Liver (tissue), 9 donors: ENCODE results near the gene NUDT9. TPM values are rescaled to one million over a fixed set of nuclear protein-coding genes. Genes with fewer than 3 reads are reported as not detected.

Source experiments
- DNase-seq: peaks from one replicate; pipeline ENCODE4 v3.0.0-alpha.2; 2017; ENCODE audit warnings: low spot score
- H3K27ac ChIP-seq, 2 donors: one replicate each; pipeline ENCODE4 v1.7.0; 2013; ENCODE audit warnings: inconsistent platforms in 2 of 2, low read length in 2 of 2, control low read depth in 1 of 2, low read depth in 1 of 2, mild to moderate bottlenecking in 1 of 2
- H3K27me3 ChIP-seq, 4 donors: one replicate each; pipeline versions ENCODE4 v1.6.1 to v1.7.0; 2013; ENCODE audit warnings: low read length in 3 of 4, inconsistent platforms in 1 of 4, mild to moderate bottlenecking in 1 of 4, moderate library complexity in 1 of 4; ENCODE audit not compliant: control insufficient read depth in 4 of 4, insufficient read depth in 4 of 4
- H3K36me3 ChIP-seq, 4 donors: one replicate each; pipeline versions ENCODE4 v1.6.1 to v1.7.0; 2013; ENCODE audit warnings: low read length in 3 of 4, mild to moderate bottlenecking in 3 of 4, low read depth in 1 of 4, moderate library complexity in 1 of 4; ENCODE audit not compliant: control insufficient read depth in 4 of 4, insufficient read depth in 3 of 4
- H3K4me1 ChIP-seq, 4 donors: one replicate each; pipeline versions ENCODE4 v1.6.1 to v1.7.0; 2013; ENCODE audit warnings: low read length in 3 of 4, mild to moderate bottlenecking in 3 of 4, moderate library complexity in 1 of 4; ENCODE audit not compliant: control insufficient read depth in 4 of 4, insufficient read depth in 4 of 4
- H3K4me3 ChIP-seq, 3 donors: one replicate each; pipeline versions ENCODE4 v1.6.1 to v1.7.0; 2013; ENCODE audit warnings: low read length in 3 of 3, control low read depth in 1 of 3, low read depth in 1 of 3, mild to moderate bottlenecking in 1 of 3
- H3K9ac ChIP-seq, 2 donors: one replicate each; pipeline ENCODE4 v1.7.0; 2013; ENCODE audit warnings: low read length in 2 of 2, mild to moderate bottlenecking in 2 of 2, moderate library complexity in 2 of 2, control low read depth in 1 of 2, low read depth in 1 of 2
- H3K9me3 ChIP-seq, 4 donors: one replicate each; pipeline versions ENCODE4 v1.6.1 to v1.7.0; 2013; ENCODE audit warnings: low read length in 3 of 4; ENCODE audit not compliant: control insufficient read depth in 4 of 4
- ATF3 ChIP-seq: IDR thresholded peaks from 2 replicates; pipeline ENCODE4 v1.6.1; 2016; ENCODE audit warnings: antibody characterized with exemption
- EGR1 ChIP-seq, 2 donors: IDR thresholded peaks; 2 replicates each; pipeline ENCODE4 v1.6.1; 2016 to 2018; ENCODE audit warnings: antibody characterized with exemption in 2 of 2, low read depth in 2 of 2
- FOXA1 ChIP-seq: IDR thresholded peaks from 2 replicates; pipeline ENCODE4 v1.6.1; 2016; ENCODE audit warnings: antibody characterized with exemption
- FOXA2 ChIP-seq: IDR thresholded peaks from 2 replicates; pipeline ENCODE4 v1.6.1; 2016; ENCODE audit warnings: antibody characterized with exemption
- GABPA ChIP-seq, 2 donors: IDR thresholded peaks in 1 of 2; conservative IDR thresholded peaks in 1 of 2; 2 replicates each; pipeline ENCODE4 v1.6.1; 2016; ENCODE audit warnings: antibody characterized with exemption in 2 of 2, mild to moderate bottlenecking in 1 of 2, moderate library complexity in 1 of 2
- HNF4A ChIP-seq, 2 donors: conservative IDR thresholded peaks; 2 replicates each; pipeline ENCODE4 v1.6.1; 2016; ENCODE audit warnings: antibody characterized with exemption in 2 of 2, mild to moderate bottlenecking in 2 of 2
- HNF4G ChIP-seq: IDR thresholded peaks from 2 replicates; pipeline ENCODE4 v1.6.1; 2016; ENCODE audit warnings: antibody characterized with exemption
- JUND ChIP-seq, 2 donors: IDR thresholded peaks; 2 replicates each; pipeline ENCODE4 v1.6.1; 2016; ENCODE audit warnings: antibody characterized with exemption in 2 of 2
- MAX ChIP-seq: IDR thresholded peaks from 2 replicates; pipeline ENCODE4 v1.6.1; 2016; ENCODE audit warnings: antibody characterized with exemption
- NR2F2 ChIP-seq: IDR thresholded peaks from 2 replicates; pipeline ENCODE4 v1.6.1; 2016; ENCODE audit warnings: antibody characterized with exemption
- RAD21 ChIP-seq, 2 donors: IDR thresholded peaks; 2 replicates each; pipeline ENCODE4 v1.6.1; 2016; ENCODE audit warnings: antibody characterized with exemption in 2 of 2, mild to moderate bottlenecking in 2 of 2
- REST ChIP-seq: IDR thresholded peaks from 2 replicates; pipeline ENCODE4 v1.6.1; 2016; ENCODE audit warnings: antibody characterized with exemption, mild to moderate bottlenecking
- RXRA ChIP-seq, 2 donors: IDR thresholded peaks; 2 replicates each; pipeline ENCODE4 v1.6.1; 2017 to 2018; ENCODE audit warnings: antibody characterized with exemption in 2 of 2, mild to moderate bottlenecking in 1 of 2
- TAF1 ChIP-seq: conservative IDR thresholded peaks from 2 replicates; pipeline ENCODE4 v1.6.1; 2016; ENCODE audit warnings: antibody characterized with exemption, mild to moderate bottlenecking
- YY1 ChIP-seq: IDR thresholded peaks from 2 replicates; pipeline ENCODE4 v1.6.1; 2016; ENCODE audit warnings: antibody characterized with exemption, mild to moderate bottlenecking
- ZBTB33 ChIP-seq: IDR thresholded peaks from 2 replicates; pipeline ENCODE4 v1.6.1; 2016; ENCODE audit warnings: antibody characterized with exemption
- WGBS: extraction: QIAGEN DNeasy Blood & Tissue Kit; methylation state at CpG from one replicate; pipeline ENCODE4 v1.1.7; 2013; 5-methylcytosine and 5-hydroxymethylcytosine counted together
- polyA plus RNA-seq, 2 donors: library from polyadenylated mRNA; stranded (reverse) in 1 of 2; unstranded in 1 of 2; fragments of 200-250 nt in 1 of 2; fragments of >200 nt in 1 of 2; fragmentation: Nextera tagmentation in 1 of 2; extraction: Ambion mirVana in 1 of 2; gene quantifications; one replicate each; pipeline versions ENCODE4 v1.2.1 to v1.2.3, GENCODE V29; 2013 to 2015
- total RNA-seq, 2 donors: library from RNA; depleted of rRNA; stranded (reverse); fragments of >200 nt; gene quantifications; one replicate each; pipeline ENCODE4 v1.2.3, GENCODE V29; 2014
- TF ChIP-seq, protein P1 (sequence below): fragments of 150-350 bp; IDR thresholded peaks from 2 replicates; pipeline ENCODE4 v1.5.1; 2017; ENCODE audit warnings: improper control_type of control experiment, low read depth, low read length; ENCODE audit not compliant: missing input control
- donor health status: healthy.
- donor health status: healthy.
- donor health status: healthy.
- donor health status: healthy.
- donor health status: healthy.

The NUDT9 gene
- total and polyA plus RNA-seq, 4 donors, result 9.2 to 37.3 (median 26.9) TPM

GRCh38 chr4:87465739-87466366, 43.5 kb downstream of the NUDT9 start:
- 40% methylated on average over 7 of the region's 7 CpGs for WGBS
- TF ChIP-seq, protein P1, sequence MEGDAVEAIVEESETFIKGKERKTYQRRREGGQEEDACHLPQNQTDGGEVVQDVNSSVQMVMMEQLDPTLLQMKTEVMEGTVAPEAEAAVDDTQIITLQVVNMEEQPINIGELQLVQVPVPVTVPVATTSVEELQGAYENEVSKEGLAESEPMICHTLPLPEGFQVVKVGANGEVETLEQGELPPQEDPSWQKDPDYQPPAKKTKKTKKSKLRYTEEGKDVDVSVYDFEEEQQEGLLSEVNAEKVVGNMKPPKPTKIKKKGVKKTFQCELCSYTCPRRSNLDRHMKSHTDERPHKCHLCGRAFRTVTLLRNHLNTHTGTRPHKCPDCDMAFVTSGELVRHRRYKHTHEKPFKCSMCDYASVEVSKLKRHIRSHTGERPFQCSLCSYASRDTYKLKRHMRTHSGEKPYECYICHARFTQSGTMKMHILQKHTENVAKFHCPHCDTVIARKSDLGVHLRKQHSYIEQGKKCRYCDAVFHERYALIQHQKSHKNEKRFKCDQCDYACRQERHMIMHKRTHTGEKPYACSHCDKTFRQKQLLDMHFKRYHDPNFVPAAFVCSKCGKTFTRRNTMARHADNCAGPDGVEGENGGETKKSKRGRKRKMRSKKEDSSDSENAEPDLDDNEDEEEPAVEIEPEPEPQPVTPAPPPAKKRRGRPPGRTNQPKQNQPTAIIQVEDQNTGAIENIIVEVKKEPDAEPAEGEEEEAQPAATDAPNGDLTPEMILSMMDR, result peak; percentile 58
- TF ChIP-seq RXRA (IDR thresholded peaks at IDR 0.05), result no peak
- peak; percentile 88 to 90 for TF ChIP-seq RAD21 (IDR thresholded peaks at IDR 0.05)

DNA sequence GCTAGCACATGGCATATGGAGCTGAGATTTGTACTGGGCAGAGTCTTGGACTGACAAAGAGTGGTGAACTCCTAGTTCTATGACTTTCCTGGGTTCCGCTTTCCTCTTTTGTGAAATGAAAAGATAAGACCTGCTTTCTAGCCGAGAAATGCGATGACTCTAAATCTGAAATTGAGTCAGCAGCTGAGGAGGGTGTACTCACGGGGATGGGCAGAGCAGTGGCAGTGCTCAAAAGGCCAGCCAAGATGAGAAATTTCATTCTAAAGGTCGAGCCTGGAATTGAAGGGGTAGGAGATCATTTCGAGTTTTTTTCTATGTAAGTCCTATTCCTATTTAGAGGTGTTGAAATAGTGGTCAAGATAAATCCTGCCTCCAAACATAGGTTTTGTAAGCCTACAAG, 47.0 kb downstream of the NUDT9 start:
- H3K27me3 ChIP-seq, result no peaks in the 10 kb centered on the region
- H3K4me3 ChIP-seq, result no peak overlapping the region
- DNase-seq, result no peak
- H3K9ac ChIP-seq, result no peak overlapping the region
- peaks cover 0 to 3% (median 1%) of the 10 kb centered on the region in 4 donors for H3K4me1 ChIP-seq
- TF ChIP-seq HNF4A (conservative IDR thresholded peaks at IDR 0.05) (no peak), HNF4G (no peak), TAF1 (no peak), FOXA1 (no peak), ZBTB33 (no peak), GABPA (IDR thresholded peaks at IDR 0.05 in 1 of 2, conservative IDR thresholded peaks at IDR 0.05 in 1 of 2) (no peak), YY1 (no peak), ATF3 (no peak), JUND (IDR thresholded peaks at IDR 0.05) (no peak), RAD21 (IDR thresholded peaks at IDR 0.05) (no peak), EGR1 (IDR thresholded peaks at IDR 0.05; ENCODE audit: low read depth in 2 of 2) (no peak), NR2F2 (no peak), FOXA2 (no peak), MAX (no peak), REST (no peak)
- TF ChIP-seq, protein P1, result no peak
- WGBS, result 94% methylated on average over 6 of the region's 6 CpGs
- no peak overlapping the region for H3K27ac ChIP-seq
- H3K36me3 ChIP-seq, result no peaks in the 10 kb centered on the region
- H3K9me3 ChIP-seq, result no peaks in the 10 kb centered on the region

More at GRCh38 chr4:87465739-87466366, 43.5 kb downstream of the NUDT9 start:
- Histone ChIP-seq H3K4me3 (no peak overlapping the region), H3K4me1 (peaks cover 0 to 8% (median 1%) of the 10 kb centered on the region in 4 donors), H3K27me3 (no peaks in the 10 kb centered on the region), H3K36me3 (no peaks in the 10 kb centered on the region), H3K27ac (no peak overlapping the region), H3K9ac (no peak overlapping the region), H3K9me3 (no peaks in the 10 kb centered on the region)
- DNase-seq, result no peak
